ENCODE results near the gene C17orf67.

C17orf67 gene

GRCh38 chr17:56870081-56870651 lies 36.4 kb upstream of the C17orf67 start:
- TF ChIP-seq, protein P1, sequence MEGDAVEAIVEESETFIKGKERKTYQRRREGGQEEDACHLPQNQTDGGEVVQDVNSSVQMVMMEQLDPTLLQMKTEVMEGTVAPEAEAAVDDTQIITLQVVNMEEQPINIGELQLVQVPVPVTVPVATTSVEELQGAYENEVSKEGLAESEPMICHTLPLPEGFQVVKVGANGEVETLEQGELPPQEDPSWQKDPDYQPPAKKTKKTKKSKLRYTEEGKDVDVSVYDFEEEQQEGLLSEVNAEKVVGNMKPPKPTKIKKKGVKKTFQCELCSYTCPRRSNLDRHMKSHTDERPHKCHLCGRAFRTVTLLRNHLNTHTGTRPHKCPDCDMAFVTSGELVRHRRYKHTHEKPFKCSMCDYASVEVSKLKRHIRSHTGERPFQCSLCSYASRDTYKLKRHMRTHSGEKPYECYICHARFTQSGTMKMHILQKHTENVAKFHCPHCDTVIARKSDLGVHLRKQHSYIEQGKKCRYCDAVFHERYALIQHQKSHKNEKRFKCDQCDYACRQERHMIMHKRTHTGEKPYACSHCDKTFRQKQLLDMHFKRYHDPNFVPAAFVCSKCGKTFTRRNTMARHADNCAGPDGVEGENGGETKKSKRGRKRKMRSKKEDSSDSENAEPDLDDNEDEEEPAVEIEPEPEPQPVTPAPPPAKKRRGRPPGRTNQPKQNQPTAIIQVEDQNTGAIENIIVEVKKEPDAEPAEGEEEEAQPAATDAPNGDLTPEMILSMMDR (IDR thresholded peaks at IDR 0.05; ENCODE audit: extremely low read depth, insufficient read depth, missing control alignments): no peak
- in situ Hi-C loops (cut with MboI; ENCODE audit: low pct_unique_long_range_greater_than_20kb, low sequenced_read_pairs, unreplicated experiment): no loop called here
- DNase-seq (ENCODE audit: low spot score): no peak

DNA sequence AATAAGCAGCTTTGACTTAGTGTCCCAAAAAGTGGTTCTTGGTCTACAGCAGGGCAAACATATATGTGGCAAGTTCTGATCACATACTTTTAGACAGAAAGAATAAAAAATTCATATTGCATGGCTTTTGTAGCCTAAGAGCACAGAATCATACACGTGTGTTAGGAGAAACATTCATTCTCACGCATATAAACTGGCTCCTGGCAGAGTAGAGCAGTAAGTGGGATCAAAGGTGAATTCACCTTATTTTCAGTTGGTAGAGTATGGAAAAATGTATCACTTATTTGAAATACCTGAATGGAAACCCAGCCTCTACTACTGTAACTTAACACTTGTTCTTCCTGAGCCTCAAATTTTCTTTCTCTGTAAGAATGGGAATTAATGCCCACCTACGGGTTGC lies 35.0 kb upstream of the C17orf67 start:
- in situ Hi-C loops (cut with MboI; ENCODE audit: low pct_unique_long_range_greater_than_20kb, low sequenced_read_pairs, unreplicated experiment): no loop called here
- TF ChIP-seq, protein P1 (IDR thresholded peaks at IDR 0.05; ENCODE audit: extremely low read depth, insufficient read depth, missing control alignments): no peak
- no peak for DNase-seq (ENCODE audit: low spot score)

DNA sequence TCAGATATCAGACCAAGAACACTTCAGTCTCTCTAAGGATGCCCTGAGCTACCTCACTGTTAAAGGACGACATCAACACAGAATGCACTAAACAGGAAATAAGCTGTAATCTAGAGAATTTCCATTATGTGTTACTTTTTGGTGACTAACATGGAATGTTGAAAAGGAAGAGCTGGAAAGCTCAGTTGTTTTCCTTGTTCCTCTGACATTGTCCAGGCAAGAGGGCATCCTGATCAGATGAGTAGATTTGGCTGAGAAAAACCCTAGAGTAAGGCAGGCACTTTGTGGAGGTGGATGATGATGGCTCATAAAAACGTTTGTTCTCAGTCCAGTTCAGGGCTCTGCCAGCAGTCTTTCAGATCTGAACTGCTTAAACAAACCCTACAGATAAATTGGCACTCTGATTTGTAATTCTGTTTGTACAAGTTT lies 34.2 kb upstream of the C17orf67 start:
- in situ Hi-C loops (cut with MboI; ENCODE audit: low pct_unique_long_range_greater_than_20kb, low sequenced_read_pairs, unreplicated experiment): no loop called here
- TF ChIP-seq, protein P1 (IDR thresholded peaks at IDR 0.05; ENCODE audit: extremely low read depth, insufficient read depth, missing control alignments): no peak
- DNase-seq (ENCODE audit: low spot score): no peak

- no peak for DNase-seq (ENCODE audit: low spot score)
- TF ChIP-seq, protein P1 (IDR thresholded peaks at IDR 0.05; ENCODE audit: extremely low read depth, insufficient read depth, missing control alignments): peak; percentile 30
- in situ Hi-C loops (cut with MboI; ENCODE audit: low pct_unique_long_range_greater_than_20kb, low sequenced_read_pairs, unreplicated experiment): no loop called here
Measured at GRCh38 chr17:56866496-56866895, 32.8 kb upstream of the C17orf67 start.

DNA sequence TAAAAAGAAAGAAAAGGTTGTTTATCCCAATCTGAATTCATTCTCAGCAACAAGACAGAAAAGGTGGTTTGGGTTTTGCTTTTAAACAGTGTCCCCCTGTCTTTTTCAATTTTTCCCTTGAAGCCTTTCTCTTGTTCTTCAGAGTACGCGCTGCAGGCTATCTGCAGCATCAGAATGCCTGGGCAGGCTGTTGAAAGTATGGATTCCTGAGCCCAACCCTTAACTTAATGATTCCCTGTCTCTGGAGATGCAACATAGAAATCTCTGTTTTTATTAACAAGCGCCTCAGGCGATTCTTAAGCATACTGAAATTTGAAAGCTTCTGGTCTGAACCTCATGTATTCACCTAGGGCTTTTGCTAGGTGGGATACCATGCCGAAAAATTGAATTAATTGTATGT lies 32.4 kb upstream of the C17orf67 start:
- DNase-seq (ENCODE audit: low spot score): no peak
- TF ChIP-seq, protein P1 (IDR thresholded peaks at IDR 0.05; ENCODE audit: extremely low read depth, insufficient read depth, missing control alignments): no peak
- in situ Hi-C loops (cut with MboI; ENCODE audit: low pct_unique_long_range_greater_than_20kb, low sequenced_read_pairs, unreplicated experiment): no loop called here

DNA sequence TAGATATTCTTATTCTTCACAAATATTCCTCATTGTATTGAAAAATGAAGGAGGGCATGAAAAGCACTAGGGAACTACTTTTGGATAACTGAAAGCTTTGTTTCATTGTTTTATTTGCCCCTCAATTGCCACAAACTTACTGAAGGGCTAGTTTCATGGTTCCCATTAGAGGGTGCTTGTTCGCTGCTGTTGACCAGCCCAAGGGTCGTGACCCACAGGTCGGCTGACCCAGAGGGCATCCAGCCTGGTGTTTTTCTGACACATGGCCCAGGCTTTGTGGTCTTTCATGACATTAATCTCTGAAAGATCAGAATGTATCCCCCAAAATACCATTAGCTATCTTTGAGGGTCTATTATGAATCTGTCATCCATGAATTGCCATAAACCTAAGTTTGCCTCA lies 30.3 kb upstream of the C17orf67 start:
- TF ChIP-seq, protein P1 (IDR thresholded peaks at IDR 0.05; ENCODE audit: extremely low read depth, insufficient read depth, missing control alignments): no peak
- DNase-seq (ENCODE audit: low spot score): no peak
- in situ Hi-C loops (cut with MboI; ENCODE audit: low pct_unique_long_range_greater_than_20kb, low sequenced_read_pairs, unreplicated experiment): no loop called here
